ENCODE data around the gene DEAF1.

DEAF1 gene

GRCh38 chr11:724049-724777 lies 29.2 kb upstream of the DEAF1 start:
- Histone ChIP-seq H3K27ac (peak overlapping the region; percentile 22; the same call in 1 of the 2 replicates), H3K27me3 (ENCODE audit: insufficient read depth, low read depth) (peaks cover 12% of the 10 kb centered on the region), H3K4me3 (IDR thresholded peaks at IDR 0.05; ENCODE audit: insufficient read depth, low read depth, low read length) (no peak overlapping the region), H3K4me1 (ENCODE audit: low read depth, poor library complexity, severe bottlenecking) (peaks cover 69% of the 10 kb centered on the region), H3K36me3 (ENCODE audit: insufficient read depth) (no peaks in the 10 kb centered on the region), H3K9ac (no peak overlapping the region), H2AFZ (ENCODE audit: low read depth) (peak overlapping the region; percentile 48; the same call in 1 of the 2 replicates), H3K4me2 (peak overlapping the region; percentile 79), H3K79me2 (ENCODE audit: insufficient read depth, low read depth) (no peaks in the 10 kb centered on the region), H4K20me1 (ENCODE audit: insufficient read depth) (no peaks in the 10 kb centered on the region)
- TF ChIP-seq CTCF (conservative IDR thresholded peaks at IDR 0.05; ENCODE audit: low read depth, low read length): no peak

DNA sequence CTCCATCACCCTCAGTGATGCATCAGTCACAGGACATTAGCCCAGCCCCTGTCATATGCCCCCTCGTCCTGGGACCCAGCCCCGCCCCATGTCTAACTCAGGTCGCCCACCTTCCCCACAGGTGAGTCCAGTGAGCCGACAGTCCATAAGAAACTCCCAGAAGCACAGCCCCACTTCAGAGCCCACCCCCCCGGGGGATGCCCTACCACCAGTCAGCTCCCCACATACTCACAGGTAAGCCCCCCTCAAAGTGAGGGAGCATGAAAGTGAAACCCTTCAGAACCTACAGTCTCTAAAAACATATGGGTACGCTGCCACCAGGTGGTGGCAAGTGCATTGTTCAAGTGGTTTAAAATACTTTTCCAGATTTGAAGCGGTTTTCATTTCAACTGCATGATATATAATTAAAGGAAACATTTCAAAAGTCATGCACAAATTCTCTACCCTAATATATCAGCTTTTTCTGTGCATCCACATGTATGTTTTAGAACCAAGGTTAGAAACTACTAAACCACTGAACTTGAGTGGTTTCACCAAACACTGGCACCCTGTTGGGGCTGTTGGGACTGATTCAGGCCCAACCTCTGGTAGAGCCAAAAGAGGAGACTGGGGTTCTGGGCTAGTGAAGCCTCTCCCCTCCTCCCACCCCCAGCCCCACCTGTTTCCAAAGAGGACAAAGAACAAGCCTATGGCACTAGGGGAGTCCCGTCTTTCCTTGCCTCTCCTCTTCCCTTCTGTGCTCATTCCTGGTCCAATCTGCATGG lies 28.3 kb upstream of the DEAF1 start:
- TF ChIP-seq CTCF (conservative IDR thresholded peaks at IDR 0.05; ENCODE audit: low read depth, low read length): peak; percentile 92
- H3K27ac ChIP-seq: no peak overlapping the region

DNA sequence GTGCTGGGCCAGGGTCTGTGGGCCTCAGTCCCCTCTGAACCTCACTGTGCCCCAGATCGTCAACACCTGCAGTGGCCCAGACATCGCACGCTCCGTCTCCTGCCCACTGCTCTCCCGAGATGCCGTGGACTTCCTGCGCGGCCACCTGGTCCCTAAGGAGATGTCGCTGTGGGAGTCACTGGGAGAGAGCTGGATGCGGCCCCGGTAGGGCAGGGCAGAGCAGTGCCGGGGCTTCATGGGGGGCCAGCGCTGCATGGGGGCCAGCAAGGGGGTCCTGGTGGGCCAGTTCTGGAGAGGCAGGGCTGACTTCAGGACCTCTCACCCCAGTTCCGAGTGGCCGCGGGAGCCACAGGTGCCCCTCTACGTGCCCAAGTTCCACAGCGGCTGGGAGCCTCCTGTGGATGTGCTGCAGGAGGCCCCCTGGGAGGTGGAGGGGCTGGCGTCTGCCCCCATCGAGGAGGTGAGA lies 27.4 kb upstream of the DEAF1 start:
- H3K36me3 ChIP-seq (ENCODE audit: insufficient read depth): no peaks in the 10 kb centered on the region
- peaks cover 13% of the 10 kb centered on the region for H3K27me3 ChIP-seq (ENCODE audit: insufficient read depth, low read depth)
- peak overlapping the region; percentile 97 for H3K4me2 ChIP-seq

More for the DNA sequence above, 28.3 kb upstream of the DEAF1 start:
- Histone ChIP-seq H3K9ac (no peak overlapping the region), H3K4me2 (peak overlapping the region; percentile 80), H3K27me3 (ENCODE audit: insufficient read depth, low read depth) (peaks cover 12% of the 10 kb centered on the region), H2AFZ (ENCODE audit: low read depth) (no peak overlapping the region), H3K79me2 (ENCODE audit: insufficient read depth, low read depth) (no peaks in the 10 kb centered on the region), H3K36me3 (ENCODE audit: insufficient read depth) (no peaks in the 10 kb centered on the region), H3K4me1 (ENCODE audit: low read depth, poor library complexity, severe bottlenecking) (peaks cover 67% of the 10 kb centered on the region), H3K4me3 (IDR thresholded peaks at IDR 0.05; ENCODE audit: insufficient read depth, low read depth, low read length) (no peak overlapping the region), H4K20me1 (ENCODE audit: insufficient read depth) (no peaks in the 10 kb centered on the region)

More for the DNA sequence above, 27.4 kb upstream of the DEAF1 start:
- Histone ChIP-seq H2AFZ (ENCODE audit: low read depth) (peak overlapping the region; percentile 76), H3K79me2 (ENCODE audit: insufficient read depth, low read depth) (no peaks in the 10 kb centered on the region), H3K9ac (no peak overlapping the region; the same call in 1 of the 2 replicates), H4K20me1 (ENCODE audit: insufficient read depth) (no peaks in the 10 kb centered on the region), H3K27ac (no peak overlapping the region), H3K4me3 (IDR thresholded peaks at IDR 0.05; ENCODE audit: insufficient read depth, low read depth, low read length) (no peak overlapping the region), H3K4me1 (ENCODE audit: low read depth, poor library complexity, severe bottlenecking) (peaks cover 57% of the 10 kb centered on the region)
- no peak for TF ChIP-seq CTCF (conservative IDR thresholded peaks at IDR 0.05; ENCODE audit: low read depth, low read length)

Data from KMS-11 (cell line).